K562 (cell line): Measurements from ENCODE around the gene SLC8A2. TPM values are rescaled to one million over a fixed set of nuclear protein-coding genes. Genes with fewer than 3 reads are reported as not detected.
A peak's percentile ranks its signal among the peaks of the same experiment; 100 is the strongest.

Experiments used
- BRF2 ChIP-seq: IDR thresholded peaks from 3 replicates; pipeline ENCODE4 v1.6.1; 2011; ENCODE audit warnings: borderline replicate concordance, mild to moderate bottlenecking; ENCODE audit not compliant: insufficient read length, insufficient read depth
- CEBPZ ChIP-seq: fragments of 150-350 bp; IDR thresholded peaks from 2 replicates; pipeline ENCODE4 v1.6.1; 2014; ENCODE audit warnings: low read depth, mild to moderate bottlenecking, low read length, borderline replicate concordance
- DNMT1 ChIP-seq: fragments of 450-650 bp; IDR thresholded peaks from 2 replicates; pipeline ENCODE4 v1.6.1; 2016; ENCODE audit warnings: antibody characterized with exemption, mild to moderate bottlenecking
- GATAD2A ChIP-seq: fragments of 450-650 bp; IDR thresholded peaks from 2 replicates; pipeline ENCODE4 v1.6.1; 2017
- MAFF ChIP-seq: IDR thresholded peaks from 2 replicates; pipeline ENCODE4 v1.6.1; 2012; ENCODE audit warnings: low read length, improper control_type of control experiment
- NCOA6 ChIP-seq: fragments of 450-650 bp; IDR thresholded peaks from 2 replicates; pipeline ENCODE4 v1.6.1; 2017; ENCODE audit warnings: mild to moderate bottlenecking
- RFX7 ChIP-seq: fragments of 250-450 bp; sonication (Bioruptor Pico); IDR thresholded peaks from 2 replicates; pipeline ENCODE4 v1.5.1; 2021; ENCODE audit warnings: mild to moderate bottlenecking
- SLC30A9 ChIP-seq: fragments of 250-450 bp; sonication (Bioruptor Pico); IDR thresholded peaks from 2 replicates; pipeline ENCODE4 v1.8.0; 2022; ENCODE audit warnings: mild to moderate bottlenecking, moderate library complexity
- SRF ChIP-seq, 2 experiments: fragments of 250-450, 450-650 bp in 1 of 2; sonication (Bioruptor Pico) in 1 of 2; sonication (generic) in 1 of 2; formaldehyde crosslinking; IDR thresholded peaks; 2 replicates each; pipeline versions ENCODE4 v1.5.0 to v1.5.1; 2020 to 2022; ENCODE audit warnings: mild to moderate bottlenecking in 1 of 2, missing genetic modification reagents in 1 of 2
- WHSC1 ChIP-seq: IDR thresholded peaks from one replicate; pipeline ENCODE4 v1.6.1; 2012; ENCODE audit warnings: low read length, control low read depth, inconsistent platforms
- ZNF124 ChIP-seq: sonication (generic); formaldehyde crosslinking; IDR thresholded peaks from 2 replicates; pipeline ENCODE4 v1.8.1; 2022; ENCODE audit warnings: missing genetic modification reagents
- polyA plus RNA-seq, 8 experiments: library from polyadenylated mRNA; depleted of rRNA in 4 of 8; stranded (reverse) in 5 of 8; unstranded in 3 of 8; fragments of >200 nt; fragmentation: Nextera tagmentation in 2 of 8; fragmentation: Illumina TruSeq in 1 of 8; extraction: Ambion mirVana in 2 of 8; extraction: Trizol in 1 of 8; gene quantifications; 2 replicates each; pipeline versions ENCODE4 v1.2.1 to v1.2.3, GENCODE V29; 2011 to 2014; ENCODE audit warnings: inconsistent platforms in 1 of 8, missing spikeins in 1 of 8
- total RNA-seq, 7 experiments: library from RNA; depleted of rRNA in 6 of 7; stranded (reverse); fragments of >200 nt in 6 of 7; fragmentation: Illumina TruSeq in 2 of 7; extraction: Trizol in 2 of 7; gene quantifications; 2 replicates each; pipeline versions ENCODE4 v1.2.1 to v1.2.3, GENCODE V29; 2011 to 2021; ENCODE audit warnings: low replicate concordance in 1 of 7
- TF ChIP-seq, protein P1 (sequence below), 2 experiments: IDR thresholded peaks in 1 of 2; conservative IDR thresholded peaks in 1 of 2; 2 replicates each; pipeline ENCODE4 v1.6.1; 2016; ENCODE audit warnings: low read depth in 2 of 2, mild to moderate bottlenecking in 1 of 2, missing compliant biosample characterization in 1 of 2, missing genetic modification characterization in 1 of 2, moderate library complexity in 1 of 2
- TF ChIP-seq, protein P2 (sequence below): fragments of 250-450 bp; sonication (Bioruptor Pico); IDR thresholded peaks from 2 replicates; pipeline ENCODE4 v1.4.0; 2020; ENCODE audit warnings: mild to moderate bottlenecking, moderate library complexity
- TF ChIP-seq, protein P3 (sequence below): conservative IDR thresholded peaks from 2 replicates; pipeline ENCODE4 v1.6.1; 2011; ENCODE audit warnings: low read depth, mild to moderate bottlenecking, low read length; ENCODE audit not compliant: control insufficient read depth

SLC8A2 gene
- total and polyA plus RNA-seq, 9 of the 15 experiments (the other 6 are each of a cell fraction or from before 2014, with no cell fraction given), result 0.07 to 0.66 (median 0.24) TPM; not detected in 3

DNA sequence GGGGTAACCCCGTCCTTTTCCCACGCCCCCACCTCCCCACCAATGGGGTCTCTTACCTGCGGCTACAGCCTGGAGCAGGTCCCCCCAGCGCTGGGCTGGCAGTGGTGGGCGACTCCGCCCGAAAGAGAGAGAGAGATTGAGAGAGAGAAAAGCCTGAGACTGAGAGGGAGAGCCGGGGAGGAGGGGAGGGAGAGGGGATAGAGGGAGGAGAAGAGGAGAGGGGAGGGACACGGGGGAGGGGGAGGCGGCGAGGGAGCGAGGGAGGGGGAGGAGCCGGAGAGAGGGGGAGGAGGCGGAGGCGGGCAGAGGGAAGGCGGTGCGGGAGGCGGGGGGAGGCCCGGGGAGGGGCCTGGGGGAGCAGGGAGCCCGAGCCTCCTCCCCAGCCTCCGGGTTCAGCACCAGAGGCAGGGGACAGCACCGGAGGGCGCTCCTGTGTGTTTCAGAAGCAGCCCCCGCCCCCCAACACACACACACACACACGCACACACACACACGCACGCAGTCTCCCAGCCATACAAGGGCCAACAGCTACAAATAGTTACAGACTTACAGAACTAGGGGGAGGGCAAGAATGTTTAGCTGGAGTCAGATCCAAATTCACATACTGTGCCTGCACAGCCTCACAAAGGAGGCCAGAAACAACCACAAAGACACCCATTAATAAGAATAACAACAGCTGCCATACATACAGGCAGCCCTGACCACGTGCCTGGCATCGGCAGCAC lies at the start of gene SLC8A2 (continued):
- TF ChIP-seq, protein P1, sequence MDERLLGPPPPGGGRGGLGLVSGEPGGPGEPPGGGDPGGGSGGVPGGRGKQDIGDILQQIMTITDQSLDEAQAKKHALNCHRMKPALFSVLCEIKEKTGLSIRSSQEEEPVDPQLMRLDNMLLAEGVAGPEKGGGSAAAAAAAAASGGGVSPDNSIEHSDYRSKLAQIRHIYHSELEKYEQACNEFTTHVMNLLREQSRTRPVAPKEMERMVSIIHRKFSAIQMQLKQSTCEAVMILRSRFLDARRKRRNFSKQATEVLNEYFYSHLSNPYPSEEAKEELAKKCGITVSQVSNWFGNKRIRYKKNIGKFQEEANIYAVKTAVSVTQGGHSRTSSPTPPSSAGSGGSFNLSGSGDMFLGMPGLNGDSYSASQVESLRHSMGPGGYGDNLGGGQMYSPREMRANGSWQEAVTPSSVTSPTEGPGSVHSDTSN (CRISPR knock-in tag; IDR thresholded peaks at IDR 0.05; ENCODE audit: low read depth), result no peak
- TF ChIP-seq, protein P1 (tag; conservative IDR thresholded peaks at IDR 0.05; ENCODE audit: low read depth), result no peak
- TF ChIP-seq WHSC1 (no peak), SLC30A9 (CRISPR knock-in tag) (no peak), RFX7 (no peak), CEBPZ (no peak), NCOA6 (no peak), BRF2 (no peak), SRF (CRISPR knock-in tag; IDR thresholded peaks at IDR 0.05) (0 out of 4 replicates have a peak, but pooled peaks of 1 of the 2 experiments have one; percentile 43), DNMT1 (no peak), GATAD2A (peak; percentile 49; the same call in 1 of the 2 replicates), MAFF (no peak), ZNF124 (CRISPR knock-in tag) (no peak)
- TF ChIP-seq, protein P2, sequence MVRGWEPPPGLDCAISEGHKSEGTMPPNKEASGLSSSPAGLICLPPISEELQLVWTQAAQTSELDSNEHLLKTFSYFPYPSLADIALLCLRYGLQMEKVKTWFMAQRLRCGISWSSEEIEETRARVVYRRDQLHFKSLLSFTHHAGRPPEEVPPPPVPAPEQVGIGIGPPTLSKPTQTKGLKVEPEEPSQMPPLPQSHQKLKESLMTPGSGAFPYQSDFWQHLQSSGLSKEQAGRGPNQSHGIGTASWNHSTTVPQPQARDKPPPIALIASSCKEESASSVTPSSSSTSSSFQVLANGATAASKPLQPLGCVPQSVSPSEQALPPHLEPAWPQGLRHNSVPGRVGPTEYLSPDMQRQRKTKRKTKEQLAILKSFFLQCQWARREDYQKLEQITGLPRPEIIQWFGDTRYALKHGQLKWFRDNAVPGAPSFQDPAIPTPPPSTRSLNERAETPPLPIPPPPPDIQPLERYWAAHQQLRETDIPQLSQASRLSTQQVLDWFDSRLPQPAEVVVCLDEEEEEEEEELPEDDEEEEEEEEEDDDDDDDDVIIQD (CRISPR knock-in tag), result no peak
- TF ChIP-seq, protein P3, sequence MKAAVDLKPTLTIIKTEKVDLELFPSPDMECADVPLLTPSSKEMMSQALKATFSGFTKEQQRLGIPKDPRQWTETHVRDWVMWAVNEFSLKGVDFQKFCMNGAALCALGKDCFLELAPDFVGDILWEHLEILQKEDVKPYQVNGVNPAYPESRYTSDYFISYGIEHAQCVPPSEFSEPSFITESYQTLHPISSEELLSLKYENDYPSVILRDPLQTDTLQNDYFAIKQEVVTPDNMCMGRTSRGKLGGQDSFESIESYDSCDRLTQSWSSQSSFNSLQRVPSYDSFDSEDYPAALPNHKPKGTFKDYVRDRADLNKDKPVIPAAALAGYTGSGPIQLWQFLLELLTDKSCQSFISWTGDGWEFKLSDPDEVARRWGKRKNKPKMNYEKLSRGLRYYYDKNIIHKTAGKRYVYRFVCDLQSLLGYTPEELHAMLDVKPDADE, result peak; percentile 69; the same call in 1 of the 2 replicates
